OCI-M2 (cell line): ENCODE measurements around the gene SCFD2.
"Not testable (repeated sequence)": the region's sequence is repeated elsewhere in the genome, so short reads cannot be mapped to it uniquely, and the experiment has no call there.

Source experiments
- DNase-seq: peaks from one replicate; lab custom pipeline; 2025; ENCODE audit not compliant: unreplicated experiment; lab: John Stamatoyannopoulos, UW

Gene SCFD2

DNA sequence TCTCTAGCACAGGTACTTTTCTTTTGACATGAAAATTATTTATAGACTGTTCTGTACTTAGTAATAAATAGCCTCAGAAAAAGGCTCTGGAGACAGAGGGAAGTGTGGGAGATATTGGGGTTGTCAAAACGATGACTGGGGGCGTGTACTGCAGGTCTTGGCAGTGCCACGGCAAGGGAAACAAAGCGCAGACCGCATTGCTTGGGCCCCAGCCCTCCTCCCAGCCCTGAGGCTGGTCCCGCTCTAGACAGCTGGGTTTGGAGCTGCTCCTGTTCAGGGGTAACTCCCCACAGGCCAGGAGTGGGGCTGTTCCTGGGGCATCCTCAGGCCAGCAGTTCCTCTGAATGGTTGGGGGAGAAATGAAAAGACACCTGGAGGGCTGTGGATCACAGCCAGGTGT, 372.1 kb downstream of the SCFD2 start:
- DNase-seq: no peak

DNA sequence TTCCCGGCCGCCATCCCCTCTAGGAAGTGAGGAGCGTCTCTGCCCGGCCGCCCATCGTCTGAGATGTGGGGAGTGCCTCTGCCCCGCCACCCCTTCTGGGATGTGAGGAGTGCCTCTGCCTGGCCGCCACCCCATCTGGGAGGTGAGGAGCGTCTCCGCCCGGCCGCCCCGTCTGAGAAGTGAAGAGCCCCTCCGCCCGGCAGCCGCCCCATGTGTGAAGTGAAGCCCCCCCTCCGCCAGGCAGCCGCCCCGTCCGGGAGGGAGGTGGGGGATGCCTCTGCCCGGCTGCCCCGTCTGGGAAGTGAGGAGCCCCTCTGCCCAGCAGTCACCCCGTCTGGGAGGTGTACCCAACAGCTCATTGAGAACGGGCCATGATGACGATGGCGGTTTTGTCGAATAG, 373.3 kb downstream of the SCFD2 start:
- not testable (repeated sequence) for DNase-seq

DNA sequence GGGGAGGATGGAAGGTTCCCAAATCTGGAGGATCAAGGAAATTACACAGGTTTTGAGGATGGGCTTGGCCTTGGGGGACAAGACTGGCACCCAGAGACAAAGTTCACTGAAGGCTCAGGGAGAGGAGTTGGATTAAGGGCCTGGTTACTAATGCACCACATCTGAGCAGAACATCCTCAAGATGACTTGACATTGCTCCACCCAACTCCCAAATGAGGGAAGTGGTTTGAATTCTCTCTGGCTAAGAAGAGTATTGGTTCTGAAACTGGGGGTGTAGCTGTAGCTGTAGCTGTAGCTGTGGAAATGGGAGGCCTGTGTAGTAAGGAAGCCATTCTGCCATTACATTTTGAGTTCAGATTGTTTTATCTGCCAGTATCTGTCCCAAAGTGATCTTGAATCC, 374.4 kb downstream of the SCFD2 start:
- DNase-seq: no peak

DNA sequence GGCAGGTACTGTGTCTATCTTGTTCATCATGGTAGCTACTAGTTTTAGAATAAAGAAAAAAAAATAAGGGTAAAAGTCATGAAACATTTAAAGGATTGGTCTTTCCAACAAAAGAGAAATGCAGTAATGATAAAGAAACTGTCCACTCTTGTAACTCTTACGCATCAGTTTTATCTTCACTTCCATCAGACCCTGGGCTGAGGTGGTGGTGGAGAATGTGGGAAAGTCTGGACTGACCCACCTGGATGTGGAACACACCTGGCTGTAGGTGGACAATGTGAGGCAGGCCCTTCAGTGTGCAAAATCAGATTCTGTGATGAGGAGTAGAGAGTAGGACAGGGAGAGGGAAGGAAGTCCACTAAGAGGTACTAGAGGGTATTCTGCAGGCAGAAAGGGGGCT, 375.2 kb downstream of the SCFD2 start:
- no peak for DNase-seq

DNA sequence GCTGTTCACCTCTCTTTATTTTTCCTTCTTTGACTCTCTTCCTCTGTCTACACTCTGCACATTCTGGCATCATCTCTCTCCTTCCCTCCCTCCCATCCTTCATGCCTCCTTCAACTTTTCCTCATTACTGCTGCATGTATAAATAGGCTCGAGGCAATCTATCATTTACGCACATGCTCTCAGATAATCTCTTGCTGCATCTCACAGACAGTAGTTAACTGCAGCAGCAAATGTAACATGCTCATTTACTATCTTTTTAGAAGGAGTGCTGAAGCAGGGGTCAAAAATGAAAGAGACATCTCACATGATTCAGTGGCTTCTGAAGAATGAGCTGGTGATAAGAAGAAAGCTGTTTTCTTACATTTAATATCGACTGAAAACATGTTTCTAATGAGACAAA, 376.0 kb downstream of the SCFD2 start:
- no peak for DNase-seq

DNA sequence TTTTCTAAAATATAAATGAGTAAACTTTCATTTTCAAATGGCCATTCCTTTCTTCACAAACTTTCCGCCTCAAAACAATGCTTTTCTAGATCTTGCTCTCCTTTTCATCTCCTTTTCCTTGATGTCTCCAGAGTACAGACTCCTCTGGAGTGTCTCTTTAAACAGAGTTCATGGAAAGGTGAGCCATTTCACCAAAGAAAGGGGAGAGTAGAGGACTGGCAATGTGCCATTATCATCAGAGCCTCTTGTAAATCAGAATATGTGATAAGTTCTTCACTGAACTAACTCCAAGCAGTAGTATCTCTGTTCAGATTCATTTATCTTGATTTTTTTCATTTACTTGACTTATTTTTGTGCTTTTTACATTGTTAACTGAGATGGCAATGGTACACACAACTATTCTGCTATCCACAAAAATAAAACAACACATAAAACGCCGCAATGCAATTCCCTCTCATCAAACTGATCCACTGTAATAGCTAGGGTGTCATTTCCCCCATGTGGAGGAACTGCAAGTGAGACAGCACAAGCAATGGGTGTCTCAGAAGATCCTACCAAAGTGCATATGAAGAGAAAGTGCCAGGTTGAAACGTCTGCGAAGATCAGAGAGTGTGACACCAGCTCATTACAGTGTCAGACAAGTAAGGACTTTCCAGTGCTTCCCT, 378.3 kb downstream of the SCFD2 start:
- DNase-seq: no peak

DNA sequence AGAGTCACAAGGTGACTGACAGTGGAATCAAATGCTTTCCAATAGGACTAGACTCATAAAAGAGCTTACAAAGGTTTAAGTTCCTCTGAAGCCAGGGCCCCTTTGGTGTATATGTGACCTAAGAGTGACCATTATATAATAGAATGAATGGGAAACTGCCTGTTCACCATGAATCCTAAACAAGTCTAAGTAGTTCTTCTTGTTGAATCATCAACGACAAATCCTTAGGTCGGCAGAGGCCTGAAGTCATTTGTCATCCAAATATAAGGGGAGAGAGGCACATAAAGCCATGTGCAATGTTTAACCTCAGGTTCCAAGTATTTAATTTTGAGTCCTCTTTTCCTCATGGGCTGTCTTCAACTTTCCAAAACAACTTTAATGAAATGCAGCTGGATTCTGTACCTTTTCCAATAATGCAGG, 381.4 kb downstream of the SCFD2 start:
- no peak for DNase-seq

DNA sequence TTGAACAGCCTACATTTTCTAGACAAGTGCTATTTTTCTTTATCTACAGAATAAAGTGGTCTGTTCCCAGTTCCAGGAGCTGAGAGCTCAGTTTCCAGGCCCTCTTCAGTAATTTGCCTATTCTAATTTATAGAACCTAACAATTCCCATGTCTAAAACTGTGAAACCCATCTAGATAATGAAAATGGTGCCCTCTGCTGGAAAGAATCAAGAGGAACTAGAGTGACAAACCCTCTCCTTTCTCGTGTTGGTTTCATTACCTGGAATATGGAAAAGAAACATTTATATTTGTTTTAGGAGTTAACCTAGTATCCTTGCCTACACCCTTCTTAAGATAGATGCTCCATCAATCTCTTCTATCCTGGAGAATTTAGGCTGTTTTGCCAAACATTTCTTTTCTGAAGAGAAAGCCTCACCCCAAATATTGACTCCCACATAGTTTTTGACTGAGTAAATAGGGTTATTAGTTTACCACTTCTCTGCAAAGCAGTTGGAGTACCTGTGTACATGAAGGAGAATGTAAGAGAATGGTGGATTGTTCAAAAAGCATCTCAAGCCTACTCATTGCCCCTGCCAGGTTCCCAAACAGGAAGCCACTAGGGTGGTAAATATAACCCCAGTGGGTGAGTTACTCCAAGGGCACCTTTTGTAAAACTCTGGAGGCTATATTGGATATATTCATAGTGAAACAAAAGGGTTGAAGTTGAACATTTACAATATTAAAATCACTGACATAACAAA, 382.1 kb downstream of the SCFD2 start:
- no peak for DNase-seq

DNA sequence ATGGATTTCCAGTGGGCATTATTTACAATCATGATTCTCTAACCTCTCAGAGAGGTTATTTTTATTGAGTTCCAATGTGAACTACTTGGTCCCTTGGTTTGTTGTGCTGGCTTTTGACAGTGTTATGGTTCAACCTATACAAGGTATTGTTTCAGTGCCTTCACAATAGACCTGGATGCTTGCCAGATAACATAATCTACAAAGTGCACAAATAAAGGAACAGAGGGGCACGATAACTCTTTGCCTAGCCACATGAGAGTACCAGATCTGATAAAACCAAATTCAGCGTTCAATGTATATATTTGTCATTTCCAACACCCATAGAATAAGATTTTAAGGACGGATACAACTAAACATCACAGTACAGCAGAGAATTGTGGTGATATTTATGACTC, 382.9 kb downstream of the SCFD2 start:
- DNase-seq: no peak

DNA sequence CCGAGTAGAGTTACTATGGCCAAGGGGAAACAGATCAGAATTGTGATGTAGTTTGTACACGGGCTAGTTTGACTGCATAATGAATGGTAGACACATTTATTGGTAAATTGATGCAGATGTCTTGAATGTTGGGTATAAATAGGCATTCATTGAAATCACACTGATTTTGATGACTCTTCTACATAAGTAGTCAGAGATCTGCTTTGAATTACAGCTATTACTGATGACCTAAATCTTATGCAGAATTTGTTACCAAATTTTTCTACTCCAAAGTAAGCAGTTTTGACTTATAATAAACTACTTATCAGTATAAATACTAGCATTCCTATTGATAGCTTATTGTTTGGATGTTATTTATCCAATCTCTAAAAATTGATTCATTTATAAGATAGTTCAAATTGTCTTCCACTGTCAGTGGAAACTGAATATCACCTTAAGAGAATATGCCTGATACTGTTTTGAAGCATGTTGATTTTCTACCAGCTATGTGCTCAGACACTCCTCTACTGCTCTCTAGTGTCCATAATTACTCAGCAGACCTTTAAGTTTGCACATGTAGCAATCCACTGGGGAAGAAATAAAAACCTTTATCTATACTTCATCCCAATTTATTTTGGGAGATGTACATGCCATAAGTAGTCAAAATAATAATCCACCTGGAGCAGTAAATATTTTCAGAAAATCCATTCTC, 383.5 kb downstream of the SCFD2 start:
- no peak for DNase-seq

DNA sequence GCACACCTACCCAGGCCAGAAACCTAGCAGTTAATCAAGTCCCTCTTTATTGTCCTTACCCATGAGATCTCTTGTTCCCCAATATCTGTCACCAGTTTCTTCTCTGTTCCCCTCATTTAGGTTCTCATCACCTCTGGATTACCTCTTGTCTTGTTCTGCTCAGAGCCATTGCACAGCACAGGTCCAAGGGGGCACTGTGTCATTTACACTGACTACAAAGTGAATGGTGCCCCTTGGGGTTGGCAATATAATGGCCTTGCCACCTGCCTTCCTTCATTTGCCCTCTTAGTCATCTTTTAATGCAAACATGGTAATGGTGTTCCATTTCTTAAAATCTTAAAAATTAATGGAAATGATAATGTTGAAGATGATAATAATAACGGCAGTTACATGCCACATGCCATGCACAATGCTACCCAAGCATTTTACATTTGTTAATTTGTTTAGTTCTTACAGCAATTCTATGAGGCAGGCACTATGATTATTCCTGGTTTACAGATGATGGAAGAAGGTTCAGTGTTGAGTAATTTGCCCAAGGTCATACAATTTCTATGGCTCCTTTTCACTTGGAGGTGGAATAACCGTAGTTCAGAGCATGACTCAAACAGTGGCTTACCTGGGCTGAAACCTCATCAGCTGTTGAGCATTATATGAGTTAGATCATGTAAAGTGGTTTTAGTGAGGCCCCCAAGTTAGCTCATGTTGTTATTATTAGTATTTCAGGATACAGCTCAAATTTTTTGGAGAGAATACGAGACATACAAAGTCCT, 385.9 kb downstream of the SCFD2 start:
- no peak for DNase-seq

DNA sequence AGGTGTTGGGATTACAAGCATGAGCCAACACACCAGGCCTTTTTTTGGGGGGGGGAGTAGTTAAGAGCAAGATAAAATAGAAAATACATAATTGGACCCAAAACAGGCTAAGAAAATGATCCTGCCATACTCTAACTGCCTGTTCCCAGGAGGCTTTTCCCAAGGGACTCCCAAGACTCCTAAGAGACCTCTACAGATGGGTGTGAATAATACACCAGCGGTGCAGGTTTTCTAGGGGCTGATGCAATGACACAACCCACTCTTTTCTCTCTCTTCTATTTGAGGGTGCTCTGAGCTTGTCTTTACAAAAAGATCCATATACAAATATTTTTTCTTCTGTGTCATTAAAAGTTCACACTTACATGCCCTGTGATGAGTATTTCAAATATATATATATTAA, 386.8 kb downstream of the SCFD2 start:
- no peak for DNase-seq

DNA sequence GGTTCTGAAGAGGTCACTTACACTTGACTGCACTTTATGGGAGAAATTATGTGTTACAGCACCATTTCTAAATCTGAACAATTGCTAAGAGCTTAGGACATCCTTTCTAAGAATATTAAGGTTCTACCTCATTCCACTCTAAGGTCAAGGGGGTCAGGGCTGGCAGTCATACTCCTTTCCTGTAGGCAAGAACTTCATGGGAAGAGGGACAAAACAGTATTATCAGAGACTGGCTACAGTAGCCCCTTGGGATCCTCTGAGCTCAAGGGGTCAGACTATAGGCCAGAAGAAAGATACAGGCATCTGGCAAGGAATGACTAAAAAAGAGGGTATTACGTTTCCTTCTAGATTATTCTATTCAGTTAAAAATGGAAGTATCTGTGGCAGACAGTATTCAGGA, 388.6 kb downstream of the SCFD2 start:
- no peak for DNase-seq

DNA sequence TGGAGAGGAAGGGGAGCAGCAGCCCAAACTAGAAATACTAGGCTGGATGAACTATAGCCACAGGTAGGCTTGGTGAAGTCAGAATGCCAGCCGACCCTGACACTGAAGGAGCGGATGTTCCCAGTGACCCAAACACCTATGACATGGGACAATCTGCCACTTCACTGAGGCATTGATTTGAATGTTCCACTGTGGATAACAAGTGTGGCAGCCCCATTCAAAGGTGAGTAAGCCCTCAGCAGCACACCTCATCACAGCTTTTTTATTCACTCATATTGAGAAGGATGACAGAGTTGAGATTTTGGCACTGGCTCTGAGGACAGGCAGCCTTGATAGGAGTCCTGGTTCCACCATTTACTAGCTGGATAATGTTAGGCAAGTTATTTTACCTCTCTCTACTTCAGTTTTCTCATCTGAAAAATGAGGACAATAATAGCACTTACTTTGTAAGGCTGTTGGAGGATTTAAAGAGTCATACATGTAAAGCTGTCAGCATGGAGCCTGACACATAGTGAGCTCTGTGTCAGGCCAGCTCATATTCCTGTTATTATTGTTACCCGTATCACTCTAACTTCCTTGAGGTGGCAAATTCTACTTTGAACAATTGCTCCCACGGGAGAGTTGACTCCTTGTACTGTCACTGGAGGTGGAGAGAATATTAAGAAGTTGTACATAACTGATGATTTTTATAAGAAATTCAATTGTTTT, 389.2 kb downstream of the SCFD2 start:
- no peak for DNase-seq

DNA sequence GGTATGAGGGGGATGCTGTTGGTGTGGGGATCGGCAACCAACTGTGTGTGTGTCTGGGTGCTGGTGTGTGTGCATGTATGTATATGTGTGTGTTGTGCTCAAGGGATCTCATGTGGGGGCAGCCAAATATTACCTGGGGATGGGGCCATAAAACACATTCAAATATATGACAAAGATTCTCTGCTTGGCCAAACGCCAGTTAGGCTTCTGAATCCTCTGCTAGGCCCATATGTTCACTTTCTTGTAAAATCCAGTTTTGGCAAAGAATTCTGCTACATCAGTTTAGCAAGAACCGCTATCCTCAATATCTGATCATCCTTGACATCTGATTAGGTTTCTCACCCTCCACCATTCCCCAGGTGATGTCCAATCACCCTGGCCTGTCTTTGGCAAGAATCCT, 397.2 kb downstream of the SCFD2 start:
- no peak for DNase-seq

DNA sequence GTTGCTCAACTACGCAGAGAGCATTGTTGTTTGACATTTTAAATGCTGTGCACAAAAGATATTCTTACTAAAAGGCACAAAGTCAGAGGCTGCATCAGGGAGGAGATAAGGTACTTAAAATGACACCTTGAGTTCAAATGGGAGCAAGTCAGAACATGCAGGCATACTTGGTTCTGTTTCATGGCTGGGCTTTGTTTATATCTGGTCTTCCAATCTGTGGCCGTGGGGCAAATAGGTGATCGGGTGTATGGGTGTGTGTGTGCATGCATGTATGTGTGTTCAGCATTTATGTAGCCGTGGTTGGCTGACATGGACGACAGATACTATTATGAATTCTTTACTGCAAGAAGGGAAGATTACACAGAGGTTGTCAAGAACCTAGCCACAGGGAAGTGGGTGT, 397.6 kb downstream of the SCFD2 start:
- DNase-seq: no peak

DNA sequence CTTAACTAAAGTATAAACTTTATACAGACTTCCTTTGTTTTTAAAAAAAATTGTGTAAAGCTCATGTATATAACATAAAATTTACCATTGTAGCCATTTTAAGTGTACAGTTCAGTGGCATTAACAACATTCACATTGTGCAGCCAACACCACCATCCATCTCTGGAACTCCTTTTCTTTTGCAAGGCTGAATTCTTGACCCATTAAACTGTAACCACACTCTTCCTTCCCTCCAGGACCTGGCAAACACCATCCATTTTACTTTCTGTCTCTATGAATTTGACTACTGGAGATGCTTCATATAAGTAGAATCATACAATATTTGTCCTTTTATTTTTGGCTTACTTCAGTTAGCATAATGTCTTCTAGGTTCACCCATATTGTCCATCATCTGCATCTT, 399.1 kb downstream of the SCFD2 start:
- DNase-seq: no peak

DNA sequence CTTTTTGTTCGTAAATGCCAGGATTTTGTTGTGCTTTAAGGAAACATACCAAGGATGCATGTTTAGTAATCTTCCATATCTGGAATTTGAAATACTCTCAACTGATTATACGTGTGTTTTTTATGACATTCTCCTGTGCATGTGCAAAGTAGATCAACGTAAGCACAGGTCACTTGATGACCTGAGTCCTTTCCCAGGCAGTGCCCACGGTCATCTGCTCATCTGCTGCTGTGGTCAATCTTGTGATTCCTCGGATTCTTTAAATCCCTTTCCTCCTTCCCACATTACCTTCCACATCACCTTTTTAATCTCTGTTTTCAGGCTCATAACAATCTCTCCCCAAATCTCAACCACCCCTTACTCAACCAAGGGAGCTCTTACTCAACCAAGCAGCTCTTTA, 399.7 kb downstream of the SCFD2 start:
- DNase-seq: no peak

DNA sequence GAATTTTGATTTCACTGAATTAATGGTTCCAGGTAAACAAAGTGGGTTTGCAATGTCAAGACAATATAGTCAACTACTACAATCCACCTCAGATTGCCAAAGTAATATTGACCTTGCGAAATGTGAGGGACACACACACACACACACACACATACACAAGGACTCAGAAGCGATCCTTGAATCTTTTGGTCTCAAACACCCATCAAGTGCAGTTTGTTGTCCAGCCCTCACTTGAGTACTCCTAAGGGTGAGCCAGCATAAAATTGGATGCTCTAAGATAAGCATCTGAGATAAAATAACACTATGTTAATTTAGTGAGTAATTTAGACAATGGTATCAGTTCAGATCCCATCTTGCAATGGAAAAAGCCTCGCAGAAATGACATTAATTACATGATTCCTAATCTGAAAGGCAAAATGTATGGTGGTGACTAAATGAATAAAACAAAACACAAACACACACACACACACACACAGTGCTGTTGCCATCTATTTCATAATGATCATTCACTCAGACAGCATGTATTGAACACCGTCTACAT, 401.2 kb downstream of the SCFD2 start:
- DNase-seq: no peak

DNA sequence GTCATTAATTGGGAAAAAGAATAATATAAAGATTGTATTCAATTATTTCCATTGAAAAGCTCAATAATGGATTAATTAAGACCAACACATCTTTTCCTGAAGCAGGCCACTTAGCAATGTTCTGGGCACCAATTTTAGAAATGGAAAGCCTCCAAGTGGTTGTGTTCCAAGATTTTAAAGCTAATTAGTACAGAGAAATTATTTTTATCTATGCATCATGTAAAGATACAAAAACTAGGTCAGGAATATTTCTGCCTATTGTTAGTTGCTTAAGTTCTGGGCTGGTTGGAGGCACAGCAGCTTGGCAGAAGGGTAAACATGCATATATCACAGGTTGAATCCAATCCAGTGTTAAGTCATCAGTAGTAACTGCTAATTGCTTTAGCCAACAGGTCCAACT, 401.9 kb downstream of the SCFD2 start:
- DNase-seq: no peak

DNA sequence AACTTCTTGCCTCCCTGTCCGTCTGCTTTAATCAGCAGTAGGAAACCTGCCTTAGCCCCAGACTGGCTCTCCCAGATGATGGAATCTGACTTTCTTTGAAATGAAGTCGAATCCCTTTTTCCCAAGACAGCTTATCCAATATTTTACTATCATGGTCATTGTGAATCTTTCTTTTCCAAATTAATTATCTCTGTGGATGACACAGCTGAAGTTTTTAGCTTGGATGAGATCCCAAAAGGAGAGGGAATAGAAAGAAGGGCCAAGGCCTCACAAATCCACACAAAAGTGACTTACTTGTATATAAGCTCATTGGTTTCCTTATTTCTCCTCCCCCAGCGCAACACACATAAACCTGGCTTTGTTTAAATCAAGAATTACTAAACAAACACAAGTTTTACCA, 403.1 kb downstream of the SCFD2 start:
- no peak for DNase-seq
